A673 (cell line): ENCODE measurements around the gene ARRB1. TPM values are rescaled to one million over a fixed set of nuclear protein-coding genes. Genes with fewer than 3 reads are reported as not detected.

Experiments
- BruUV-seq: library from RNA; stranded (reverse); fragments of 400-500 nt; replicated peaks from 2 replicates; lab custom pipeline; 2021; lab: Mats Ljungman, UMichigan
- CTCF ChIA-PET: fragments of 300-600 bp; sonication (Branson Sonifier 250); formaldehyde crosslinking; loops from one replicate; lab custom pipeline; 2022; ENCODE audit warnings: antibody characterized with exemption; lab: Charles Lee
- POLR2A ChIA-PET: fragments of 300-600 bp; sonication (Branson Sonifier 250); formaldehyde crosslinking; loops from one replicate; lab custom pipeline; 2022; ENCODE audit warnings: antibody characterized with exemption; ENCODE audit not compliant: low non-redundant PET; lab: Charles Lee
- DNase-seq: peaks from one replicate; pipeline ENCODE4 v3.0.0-alpha.2; 2015; ENCODE audit warnings: low spot score
- H3K27ac ChIP-seq: fragments of 200-600 bp; sonication (generic); 2 replicates; pipeline ENCODE4 v1.5.1; 2016; ENCODE audit warnings: mixed run types, low read depth, mild to moderate bottlenecking, mixed read lengths, antibody characterized with exemption, low read length; ENCODE audit not compliant: poor library complexity, severe bottlenecking
- H3K27me3 ChIP-seq: fragments of 200-600 bp; sonication (generic); replicated peaks from 2 replicates; pipeline ENCODE4 v1.6.1; 2017; ENCODE audit warnings: mixed run types, low read depth, mild to moderate bottlenecking, mixed read lengths, antibody characterized with exemption, low read length; ENCODE audit not compliant: insufficient read depth, poor library complexity
- H3K36me3 ChIP-seq: fragments of 200-600 bp; sonication (generic); 2 replicates; pipeline ENCODE4 v1.6.1; 2016; ENCODE audit warnings: mixed run types, mild to moderate bottlenecking, mixed read lengths, antibody characterized with exemption, low read length; ENCODE audit not compliant: insufficient read depth, poor library complexity, severe bottlenecking
- H3K4me1 ChIP-seq: fragments of 200-600 bp; sonication (generic); 2 replicates; pipeline ENCODE4 v1.6.1; 2017; ENCODE audit warnings: mixed run types, mild to moderate bottlenecking, mixed read lengths, antibody characterized with exemption, low read length; ENCODE audit not compliant: insufficient read depth, poor library complexity, severe bottlenecking
- H3K4me3 ChIP-seq: fragments of 200-600 bp; sonication (generic); 2 replicates; pipeline ENCODE4 v1.5.1; 2016; ENCODE audit warnings: low read depth, mixed run types, mild to moderate bottlenecking, mixed read lengths, low read length; ENCODE audit not compliant: poor library complexity, severe bottlenecking
- H3K9me3 ChIP-seq: fragments of 200-600 bp; sonication (generic); 2 replicates; pipeline ENCODE4 v1.6.1; 2016; ENCODE audit warnings: mixed run types, low read depth, mild to moderate bottlenecking, mixed read lengths, antibody characterized with exemption, low read length; ENCODE audit not compliant: poor library complexity, severe bottlenecking
- EZH2 ChIP-seq: fragments of 200-600 bp; sonication (generic); IDR thresholded peaks from 2 replicates; pipeline ENCODE4 v1.6.1; 2017; ENCODE audit warnings: borderline replicate concordance, low read depth, mild to moderate bottlenecking, mixed read lengths, antibody characterized with exemption, low read length; ENCODE audit not compliant: poor library complexity, severe bottlenecking
- intact Hi-C: fragments of 100-400 bp; cut with micrococcal nuclease; formaldehyde crosslinking; loops from one replicate; pipeline ENCODE4 v1.10.0; 2022; ENCODE audit not compliant: unreplicated experiment
- total RNA-seq: library from RNA; stranded (reverse); gene quantifications from 2 replicates; pipeline ENCODE4 v1.2.3, GENCODE V29; 2021
- TF ChIP-seq, protein P1 (sequence below): fragments of 300-800, 200-600 bp; sonication (generic); conservative IDR thresholded peaks from 2 replicates; pipeline ENCODE4 v1.5.1; 2017; ENCODE audit warnings: low read depth, mild to moderate bottlenecking, antibody characterized with exemption, low read length, moderate library complexity, mixed read lengths

ARRB1 gene
- total RNA-seq, 1 experiment from 2014 or later, result 37.8 TPM

DNA sequence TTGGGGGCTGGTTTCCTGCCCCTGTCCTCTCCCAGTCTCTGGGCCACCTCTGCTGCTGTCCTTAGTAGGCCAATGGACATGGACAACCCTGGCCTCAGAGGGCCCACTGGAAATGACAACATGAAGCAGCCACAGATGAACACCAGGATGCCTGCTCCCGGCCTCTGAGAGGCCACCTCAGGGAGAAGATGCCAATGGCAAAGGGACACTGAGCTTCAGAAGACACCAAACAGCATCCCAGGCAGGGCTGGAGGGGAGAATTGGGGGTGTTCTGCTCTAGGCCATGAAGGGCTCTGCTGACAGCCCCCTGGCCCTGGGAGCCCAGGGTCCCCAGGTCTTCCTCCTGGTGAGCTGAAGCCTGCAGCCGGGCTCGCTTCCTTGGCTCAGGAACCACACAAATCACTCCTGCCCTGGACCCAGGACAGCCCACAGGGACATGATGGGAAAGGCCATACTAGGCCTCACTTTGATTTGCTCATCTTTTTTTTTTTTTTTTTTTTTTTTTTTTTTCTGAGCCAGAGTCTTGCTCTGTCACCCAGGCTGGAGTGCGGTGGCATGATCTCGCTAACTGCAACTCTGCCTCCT, 65.6 kb downstream of the ARRB1 start:
- no peak for TF ChIP-seq EZH2
- TF ChIP-seq, protein P1, sequence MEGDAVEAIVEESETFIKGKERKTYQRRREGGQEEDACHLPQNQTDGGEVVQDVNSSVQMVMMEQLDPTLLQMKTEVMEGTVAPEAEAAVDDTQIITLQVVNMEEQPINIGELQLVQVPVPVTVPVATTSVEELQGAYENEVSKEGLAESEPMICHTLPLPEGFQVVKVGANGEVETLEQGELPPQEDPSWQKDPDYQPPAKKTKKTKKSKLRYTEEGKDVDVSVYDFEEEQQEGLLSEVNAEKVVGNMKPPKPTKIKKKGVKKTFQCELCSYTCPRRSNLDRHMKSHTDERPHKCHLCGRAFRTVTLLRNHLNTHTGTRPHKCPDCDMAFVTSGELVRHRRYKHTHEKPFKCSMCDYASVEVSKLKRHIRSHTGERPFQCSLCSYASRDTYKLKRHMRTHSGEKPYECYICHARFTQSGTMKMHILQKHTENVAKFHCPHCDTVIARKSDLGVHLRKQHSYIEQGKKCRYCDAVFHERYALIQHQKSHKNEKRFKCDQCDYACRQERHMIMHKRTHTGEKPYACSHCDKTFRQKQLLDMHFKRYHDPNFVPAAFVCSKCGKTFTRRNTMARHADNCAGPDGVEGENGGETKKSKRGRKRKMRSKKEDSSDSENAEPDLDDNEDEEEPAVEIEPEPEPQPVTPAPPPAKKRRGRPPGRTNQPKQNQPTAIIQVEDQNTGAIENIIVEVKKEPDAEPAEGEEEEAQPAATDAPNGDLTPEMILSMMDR, result no peak
- DNase-seq, result no peak
- Histone ChIP-seq H3K36me3 (no peaks in the 10 kb centered on the region), H3K4me1 (no peaks in the 10 kb centered on the region), H3K4me3 (no peak overlapping the region), H3K9me3 (no peaks in the 10 kb centered on the region), H3K27me3 (no peaks in the 10 kb centered on the region), H3K27ac (no peak overlapping the region)
- POLR2A ChIA-PET, result no interaction called here
- intact Hi-C loops, result no loop called here
- CTCF ChIA-PET, result no interaction called here
- no TSS peak for BruUV-seq

DNA sequence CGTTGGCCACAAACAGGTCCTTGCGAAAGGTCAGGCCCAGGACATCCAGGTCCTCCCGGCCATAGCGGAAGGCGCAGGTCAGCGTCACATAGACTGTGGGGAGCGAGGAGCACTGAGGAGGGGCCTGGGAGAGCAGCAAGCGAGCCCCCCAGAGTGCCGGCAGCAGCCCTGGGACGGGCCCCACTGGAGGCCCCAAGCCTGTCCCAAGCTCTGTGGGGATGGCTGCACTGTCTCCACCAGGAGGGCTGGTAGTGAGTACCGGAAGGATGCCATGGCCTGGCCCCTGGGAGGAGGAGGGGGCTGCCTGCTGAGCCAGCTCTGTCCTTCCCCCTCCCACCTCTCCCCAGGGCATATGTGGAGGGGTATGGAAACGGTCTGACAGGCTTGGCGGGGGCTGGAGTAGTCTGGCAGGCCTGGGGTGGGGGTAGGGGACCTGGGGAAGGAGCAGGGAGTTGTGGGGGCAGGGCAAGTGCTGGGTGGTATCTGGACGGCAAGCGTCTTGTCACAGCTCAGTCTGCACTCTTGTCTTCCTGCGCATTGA, 68.0 kb downstream of the ARRB1 start:
- intact Hi-C loops, result no loop called here
- Histone ChIP-seq H3K27ac (no peak overlapping the region), H3K9me3 (no peaks in the 10 kb centered on the region), H3K36me3 (peaks cover under 1% of the 10 kb centered on the region), H3K4me1 (no peaks in the 10 kb centered on the region), H3K4me3 (no peak overlapping the region), H3K27me3 (no peaks in the 10 kb centered on the region)
- POLR2A ChIA-PET, result no interaction called here
- DNase-seq, result no peak
- CTCF ChIA-PET, result no interaction called here
- BruUV-seq, result no TSS peak
- TF ChIP-seq EZH2, result no peak
- TF ChIP-seq, protein P1, result no peak

DNA sequence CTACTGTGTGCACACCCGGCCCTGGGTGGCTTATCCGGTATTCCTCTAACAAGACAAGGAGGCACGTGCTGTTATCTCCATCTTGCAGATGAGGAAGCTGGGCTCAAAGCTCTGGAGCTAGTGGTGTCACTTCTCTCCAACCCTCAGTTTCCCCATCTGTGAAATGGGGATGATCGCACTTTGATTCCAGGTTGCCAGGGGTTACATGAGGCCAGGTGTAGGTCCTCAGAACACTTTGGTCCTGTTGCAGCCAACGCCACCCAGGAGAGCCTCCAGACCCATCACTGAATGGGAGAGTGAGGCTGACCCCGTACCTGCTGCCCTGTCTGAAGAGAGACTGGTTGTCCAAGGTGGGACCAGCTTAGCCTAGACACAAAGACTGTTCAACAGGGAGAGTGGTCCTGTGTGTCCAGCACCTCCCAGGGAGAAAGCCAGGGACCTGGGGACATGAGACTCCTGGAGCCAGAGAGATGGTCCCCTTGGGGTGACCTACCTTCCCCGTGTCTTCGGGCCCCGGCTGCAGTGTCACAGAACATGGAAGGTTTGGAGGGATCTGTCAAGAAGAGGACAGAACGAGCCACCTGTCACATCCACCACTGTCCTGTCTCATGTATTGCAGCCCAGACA, 69.9 kb downstream of the ARRB1 start:
- TF ChIP-seq EZH2, result no peak
- TF ChIP-seq, protein P1, result no peak
- H3K27ac ChIP-seq, result no peak overlapping the region
- ChIA-PET POLR2A (no interaction called here), CTCF (interaction anchor here (0.9 kb wide), 1 partner anchor 104 kb away, joined by 3 read pairs; no protein-coding TSS in a partner anchor)
- no TSS peak for BruUV-seq
- no peak for DNase-seq
- H3K4me1 ChIP-seq, result no peaks in the 10 kb centered on the region
- peaks cover 2% of the 10 kb centered on the region for H3K36me3 ChIP-seq
- H3K27me3 ChIP-seq, result no peaks in the 10 kb centered on the region
- H3K4me3 ChIP-seq, result no peak overlapping the region
- no peaks in the 10 kb centered on the region for H3K9me3 ChIP-seq
- intact Hi-C loops, result loop anchor here (2.0 kb wide), 1 partner anchor 251 kb away; no protein-coding TSS in a partner anchor
